Kidney tubule cell (primary cell): Measurements from ENCODE around the gene PRSS50.
A peak's percentile ranks its signal among the peaks of the same experiment; 100 is the strongest.

Source experiments
- DNase-seq: peaks from one replicate; pipeline ENCODE4 v3.0.0-alpha.2; 2018; ENCODE audit warnings: low spot score

PRSS50 gene

DNA sequence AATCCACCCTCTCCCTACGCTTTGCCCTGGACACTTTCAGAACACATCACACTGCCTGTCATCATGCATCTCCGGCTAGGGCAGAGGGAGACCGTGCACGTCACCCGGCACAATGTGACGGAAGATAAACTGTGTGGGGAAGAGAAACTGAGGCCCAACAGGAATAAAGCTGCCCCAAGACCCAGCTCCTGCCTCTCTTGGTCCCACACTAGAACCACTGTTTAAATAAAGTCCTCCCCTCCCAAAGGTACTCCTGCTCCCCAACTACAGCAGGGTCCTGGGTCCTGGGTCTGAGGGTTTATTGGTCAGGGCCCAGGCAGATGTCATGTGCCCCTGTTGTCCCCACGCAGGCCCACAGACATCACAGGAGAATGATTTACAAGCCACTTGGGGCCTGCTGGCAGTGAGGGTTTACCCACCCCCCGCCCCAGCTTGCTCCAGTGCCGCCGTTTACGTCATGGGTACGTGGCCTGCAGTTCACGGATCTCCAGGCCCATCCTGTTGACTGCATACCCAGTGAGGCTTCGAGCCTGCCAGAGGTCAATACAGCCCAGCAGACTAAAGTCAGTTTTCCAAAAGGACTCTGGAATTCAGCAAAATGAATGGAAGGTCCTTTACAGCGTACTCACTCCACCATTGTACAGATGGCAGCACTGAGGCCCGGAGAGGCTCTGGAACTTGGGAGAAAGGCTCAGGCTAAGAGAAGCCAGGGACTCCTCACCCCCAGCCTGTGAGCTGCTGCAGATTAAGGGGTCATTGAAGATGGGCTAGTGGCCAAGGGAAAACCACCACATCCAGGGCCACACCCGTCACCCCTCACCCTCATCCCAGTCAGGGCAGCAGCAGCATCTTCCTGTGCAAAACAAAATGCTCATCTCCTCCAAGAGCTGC lies 47.4 kb downstream of the PRSS50 start:
- DNase-seq: no peak

DNA sequence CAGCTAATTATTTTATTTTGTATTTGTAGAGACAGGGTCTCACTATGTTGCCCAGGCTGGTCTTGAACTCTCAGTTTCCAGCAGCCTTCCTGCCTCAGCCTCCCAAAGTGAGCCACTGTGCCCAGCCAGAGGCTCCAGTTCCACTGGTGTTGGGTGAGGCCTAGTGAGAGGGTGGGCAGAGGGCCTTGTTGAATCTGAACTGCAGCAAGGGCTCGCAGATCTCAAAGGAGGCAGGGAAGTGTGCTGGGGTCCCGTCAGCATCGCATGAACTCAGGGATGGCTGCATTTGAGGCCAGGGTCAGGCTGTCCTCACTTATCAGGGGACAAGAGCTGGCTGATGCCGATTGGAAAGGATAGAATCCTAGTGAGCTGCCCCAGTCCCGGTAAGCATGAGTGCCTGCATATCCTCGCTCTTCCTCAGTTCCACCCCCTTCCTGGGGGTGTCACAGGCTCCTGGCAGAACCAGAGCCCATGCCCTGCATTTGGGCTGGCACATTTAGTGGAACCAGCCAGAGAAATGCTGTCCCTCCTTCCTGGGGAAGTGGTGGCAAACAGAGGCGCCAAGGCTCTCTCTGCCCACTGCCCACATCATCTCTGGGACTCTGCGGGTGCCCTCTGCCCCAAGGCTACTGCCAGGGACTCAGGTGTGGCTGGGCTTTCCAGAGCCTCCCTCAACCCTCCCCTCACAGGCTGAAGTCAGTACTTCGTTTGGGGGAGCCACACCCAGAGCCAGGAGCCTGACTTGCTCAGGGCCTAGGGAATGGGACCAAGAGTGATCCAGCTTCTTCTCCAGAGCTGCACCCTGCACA lies 48.3 kb downstream of the PRSS50 start:
- no peak for DNase-seq

DNA sequence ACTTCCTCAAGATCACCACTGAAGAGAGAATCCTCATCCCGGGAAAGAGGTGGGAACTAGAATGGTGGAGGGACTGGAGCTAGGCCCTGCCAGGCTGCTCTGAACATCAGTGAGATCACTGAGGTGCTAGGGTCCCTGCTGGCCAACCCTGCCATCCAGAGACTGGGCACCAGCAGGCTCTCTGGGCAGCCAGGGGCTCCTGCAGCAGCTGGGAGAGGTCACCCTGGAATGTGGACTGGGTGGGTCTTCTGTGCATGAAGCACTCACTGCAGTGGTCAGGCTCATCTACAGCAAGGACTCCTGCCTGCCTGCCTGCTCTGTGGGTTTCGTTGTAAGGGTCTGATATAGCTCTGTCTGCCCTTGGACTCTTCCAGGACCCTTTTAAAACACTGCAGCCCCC lies 49.1 kb downstream of the PRSS50 start:
- no peak for DNase-seq

DNA sequence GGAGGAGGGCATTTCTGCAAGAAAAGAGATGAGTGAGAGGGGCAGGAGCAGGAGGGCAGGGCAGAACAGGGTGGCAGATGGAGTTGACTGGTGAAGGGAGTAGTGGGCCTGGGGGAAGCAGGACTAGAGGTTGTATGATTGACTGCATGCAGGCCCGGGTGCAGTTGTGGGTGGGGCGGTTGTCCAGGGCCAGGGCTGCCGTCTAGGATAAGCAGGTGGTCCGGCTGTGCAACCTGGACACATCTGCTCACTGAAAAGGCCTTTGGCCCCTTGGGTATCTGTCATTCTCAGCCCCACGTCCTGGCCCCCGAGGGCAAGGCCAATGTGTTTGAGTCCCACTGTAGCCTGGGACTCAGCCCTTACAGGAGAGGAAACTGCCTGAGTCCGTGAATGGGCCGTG lies 49.6 kb downstream of the PRSS50 start:
- no peak for DNase-seq

DNA sequence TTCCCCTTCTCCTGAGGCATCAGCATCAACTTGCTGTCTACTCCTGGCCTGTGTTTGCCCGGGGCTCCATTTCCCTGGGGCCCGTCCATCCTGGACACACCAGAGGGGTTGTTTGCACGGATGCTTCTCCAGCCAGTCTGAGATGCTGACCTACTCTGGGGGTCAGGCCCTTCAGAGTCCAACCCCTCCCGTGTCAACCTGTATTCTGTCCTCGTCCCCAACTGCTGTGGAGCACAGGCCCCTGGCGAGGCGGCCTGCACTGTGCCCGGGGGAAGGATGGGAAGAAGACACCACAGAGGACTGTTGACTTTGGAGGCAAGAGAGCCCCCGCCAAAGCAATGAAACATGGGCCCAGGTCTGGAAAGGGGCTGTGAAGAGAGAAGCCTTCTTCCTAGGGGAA lies 50.0 kb downstream of the PRSS50 start:
- DNase-seq: no peak

DNA sequence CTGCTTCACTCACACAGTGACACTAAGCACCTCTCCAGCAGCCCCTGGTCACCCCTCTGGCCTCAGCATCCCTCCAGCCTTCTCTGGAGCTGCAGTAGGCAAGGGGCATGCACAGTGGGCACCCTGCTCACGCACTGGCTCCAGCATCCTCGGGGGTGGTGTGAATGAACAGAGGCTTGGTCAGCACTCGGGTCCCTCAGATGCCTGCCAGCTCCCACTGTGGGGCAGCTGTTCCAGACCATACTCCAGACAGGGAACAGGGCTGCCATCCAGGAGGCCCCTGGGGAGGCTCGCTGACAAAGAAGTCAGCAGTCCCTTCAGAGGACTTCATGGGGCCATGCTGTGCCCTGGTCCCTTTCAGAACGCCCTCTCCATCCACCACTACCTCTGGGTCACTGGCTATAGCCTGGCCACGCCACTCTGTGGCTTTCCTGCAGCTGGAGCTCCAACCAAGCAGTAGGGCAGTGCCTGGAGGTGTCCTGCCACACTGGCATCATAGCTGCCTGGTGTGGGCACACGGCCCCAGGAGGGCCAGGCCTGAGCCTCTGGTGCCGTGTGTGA lies 50.5 kb downstream of the PRSS50 start:
- DNase-seq: no peak

DNA sequence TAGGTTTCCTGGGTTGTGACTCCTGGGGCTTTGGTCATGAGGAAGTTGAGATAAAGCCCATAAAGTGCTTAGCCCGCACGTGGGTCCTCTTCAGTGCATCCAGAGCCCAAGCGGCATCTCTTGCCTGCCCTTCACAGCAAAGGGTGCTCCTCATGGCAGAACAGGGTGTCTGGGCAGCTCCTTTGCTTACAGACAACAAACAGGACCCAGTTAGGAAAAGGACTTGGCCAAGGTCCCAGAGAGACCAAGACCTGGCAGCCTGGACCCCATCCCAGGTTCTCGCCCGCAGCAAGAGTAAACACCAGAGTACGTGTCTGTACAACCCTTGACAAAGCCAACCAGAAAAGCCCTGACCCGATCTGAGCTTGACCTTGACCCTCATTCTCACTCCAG lies 51.2 kb downstream of the PRSS50 start:
- DNase-seq: no peak

DNA sequence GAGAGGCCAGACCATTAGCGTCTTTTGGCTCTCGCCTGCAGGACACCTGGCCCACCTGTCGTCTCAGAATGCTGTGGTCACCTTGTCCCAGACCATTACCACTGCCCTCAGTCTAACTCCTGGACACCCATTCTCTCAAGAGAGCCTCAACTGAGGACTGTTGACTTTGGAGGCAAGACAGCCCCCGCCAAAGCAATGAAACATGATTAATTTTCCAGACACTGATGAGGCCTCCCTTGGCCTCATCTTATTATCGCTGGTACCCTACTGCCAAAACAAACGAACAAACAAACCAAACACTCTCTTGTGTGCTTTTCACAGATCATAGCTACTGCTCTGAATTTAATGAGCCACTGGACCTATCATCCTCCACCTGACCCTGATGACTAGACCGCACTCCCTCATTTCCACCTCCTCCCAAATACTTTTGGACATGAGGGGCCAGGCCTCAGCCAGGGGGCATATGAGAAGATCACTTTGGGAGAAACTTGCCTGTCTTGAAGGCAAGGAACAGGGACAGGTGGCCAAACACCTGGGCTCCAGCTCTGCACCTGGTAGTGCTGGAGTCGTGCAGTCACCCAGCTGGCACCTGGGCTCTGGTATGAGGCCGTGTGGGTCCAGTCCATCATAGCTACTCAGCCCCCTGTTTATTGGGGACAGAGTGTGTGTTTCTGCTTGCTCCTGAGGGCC lies 51.8 kb downstream of the PRSS50 start:
- no peak for DNase-seq

DNA sequence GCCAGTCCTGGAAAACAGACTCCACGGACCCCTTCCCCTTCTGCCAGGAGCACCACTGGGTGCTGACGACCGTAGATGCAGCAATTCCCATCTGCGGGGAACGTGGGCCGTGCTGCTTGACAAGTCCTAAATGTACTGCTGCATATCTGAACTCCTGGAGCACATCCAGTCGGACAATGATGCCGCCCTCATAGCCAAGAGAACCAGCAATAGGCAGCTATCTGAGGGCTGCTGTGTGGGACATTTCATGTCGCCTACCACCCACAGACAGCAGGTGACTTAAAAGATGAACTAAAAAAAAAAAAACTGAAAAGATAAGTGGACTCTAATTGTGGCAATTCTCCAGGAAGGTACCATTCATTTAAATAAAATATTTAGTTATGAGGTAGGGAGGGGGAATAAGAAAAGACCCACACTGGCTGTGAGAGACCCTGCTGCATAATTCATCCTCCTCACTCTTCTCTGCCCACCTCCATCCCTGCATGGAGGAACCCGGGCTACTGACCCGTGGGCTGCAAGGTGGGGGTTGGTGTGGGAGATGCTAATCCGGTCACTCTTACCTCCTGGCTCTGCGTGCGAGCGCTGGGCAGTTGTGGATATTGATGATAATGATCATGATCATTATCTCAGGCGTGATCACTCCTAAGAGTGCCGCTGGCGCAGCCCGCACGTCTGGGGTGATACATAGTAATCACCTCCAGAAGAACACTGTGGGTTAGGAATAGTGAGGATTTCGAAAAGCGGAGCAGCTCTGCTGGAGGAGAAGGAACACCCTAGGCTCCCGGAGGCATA lies 52.5 kb downstream of the PRSS50 start:
- no peak for DNase-seq

DNA sequence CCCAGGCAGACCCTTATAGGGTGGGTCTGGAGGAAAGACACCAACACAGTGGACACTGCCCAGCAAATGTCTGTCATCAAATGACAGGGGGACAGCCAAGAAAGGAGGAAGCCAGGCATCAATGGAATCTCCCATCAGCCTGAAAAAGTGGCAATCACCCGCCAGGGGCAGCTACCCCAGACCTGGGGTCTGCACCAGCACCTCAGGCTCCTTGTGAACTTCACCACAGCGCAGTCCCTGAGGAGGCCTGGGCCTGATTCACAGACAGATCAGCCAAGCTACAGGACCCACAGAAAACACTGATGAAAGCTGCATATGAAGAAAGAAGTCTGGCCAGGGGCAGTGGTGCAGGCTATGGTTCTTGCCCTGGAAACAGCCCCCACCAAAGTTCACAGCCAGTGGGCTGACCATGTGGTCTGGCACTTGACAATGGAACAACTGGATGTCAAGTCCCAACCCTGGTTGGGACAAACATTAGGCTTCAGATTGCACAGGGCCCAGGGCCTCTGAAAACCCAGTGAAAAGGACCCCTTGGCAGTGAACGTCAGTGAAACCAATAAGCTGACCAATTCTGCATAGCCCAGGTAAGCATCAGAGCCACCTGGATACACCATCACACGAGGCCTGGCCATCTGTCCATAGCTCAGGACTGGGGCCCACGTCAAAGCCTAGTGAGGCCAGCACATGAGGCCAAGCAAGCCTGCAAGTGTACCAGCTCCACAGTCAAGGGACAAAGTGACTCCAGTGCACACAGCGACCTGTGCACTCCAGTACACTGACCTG lies 53.3 kb downstream of the PRSS50 start:
- DNase-seq: no peak

DNA sequence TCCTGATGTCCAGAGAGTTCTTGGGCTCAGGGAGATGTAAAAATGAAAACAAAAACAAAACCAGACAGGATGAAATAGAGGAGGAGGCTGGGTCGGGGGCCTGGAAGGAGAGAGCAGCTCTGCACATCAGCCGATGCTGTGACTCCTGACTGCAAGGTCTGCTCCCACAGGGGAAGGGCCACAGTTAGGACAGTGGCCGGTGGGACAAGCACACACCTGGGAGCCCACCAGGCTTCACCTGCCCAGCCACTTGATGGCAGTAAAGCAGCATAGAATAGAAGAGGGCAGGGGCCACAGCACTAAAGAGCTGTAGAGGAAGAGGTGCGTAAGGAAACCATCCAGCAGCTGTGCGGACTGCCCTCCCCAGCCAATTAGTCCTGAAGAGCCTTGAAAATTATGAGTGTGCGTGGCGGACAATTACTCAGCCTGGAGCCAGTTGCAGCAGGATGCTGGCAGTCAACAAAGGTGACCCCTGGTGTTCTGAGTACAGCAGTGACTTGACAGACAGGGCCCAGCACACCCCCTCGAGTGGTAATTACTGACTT lies 54.0 kb downstream of the PRSS50 start:
- DNase-seq: peak; percentile 30

DNA sequence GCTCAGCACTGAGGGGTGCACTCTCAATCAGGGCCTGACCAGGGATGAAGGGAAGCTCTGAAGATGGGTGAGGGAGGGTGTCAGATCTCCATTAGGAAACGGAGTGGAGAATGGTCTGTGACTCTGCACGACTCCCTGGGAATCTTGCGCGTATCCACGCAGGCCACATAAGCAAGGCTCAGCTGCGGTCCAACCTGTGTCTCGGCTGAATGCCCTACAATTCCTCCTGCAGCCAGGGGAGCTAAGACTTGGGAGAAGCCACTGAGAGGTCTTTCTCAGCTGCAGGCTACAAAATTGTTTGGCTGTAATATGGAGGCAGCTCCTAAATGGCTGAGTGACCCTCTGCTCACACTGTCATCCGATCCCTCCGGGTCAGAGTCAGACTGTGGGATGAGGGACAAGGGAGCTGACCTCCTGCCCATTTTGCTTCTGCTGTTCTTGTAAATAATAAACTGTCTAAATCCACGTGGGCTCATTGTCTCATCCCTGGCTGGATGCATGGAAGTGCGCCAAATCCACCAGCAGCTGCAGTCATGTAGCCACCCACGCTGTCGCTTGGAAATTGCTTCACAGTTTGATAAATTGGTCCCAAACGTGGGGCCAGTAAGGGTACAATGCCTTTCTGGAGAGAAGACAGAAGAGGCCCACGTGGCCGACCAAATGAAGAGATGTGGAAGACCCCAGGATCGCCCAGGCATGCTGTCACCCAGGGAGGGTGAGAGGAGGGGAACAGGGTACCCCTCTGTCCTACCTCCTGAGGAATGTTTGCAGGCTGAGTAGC lies 54.7 kb downstream of the PRSS50 start:
- peak; percentile 34 for DNase-seq
